ENCODE results near the gene ENAM.
"Not testable (repeated sequence)": the region's sequence is repeated elsewhere in the genome, so short reads cannot be mapped to it uniquely, and the experiment has no call there.

The ENAM gene

DNA sequence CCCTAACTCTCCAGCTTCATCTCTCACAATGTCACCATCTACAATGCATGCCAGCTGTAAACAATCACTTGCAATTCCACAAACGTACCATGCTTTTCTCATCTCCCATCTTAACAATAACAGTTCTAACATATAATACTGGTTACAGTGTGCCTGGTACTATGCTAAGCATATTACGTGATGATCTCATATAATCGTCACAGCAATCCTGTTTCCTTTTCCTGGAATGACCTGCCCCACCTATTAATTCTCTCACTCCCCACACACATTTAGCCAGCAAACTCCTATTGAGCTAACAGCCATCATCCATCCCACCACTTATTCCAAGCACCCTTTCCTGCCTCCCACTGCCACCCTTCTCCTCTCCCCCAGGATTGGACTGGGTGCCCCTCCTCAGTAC is 29.9 kb downstream of the ENAM start:
- DNase-seq (ENCODE audit: extremely low read depth, low read depth) = no peak
- no peak overlapping the region for H3K4me3 ChIP-seq (replicated peaks; ENCODE audit: low read depth, low read length)
- TF ChIP-seq, protein P1, sequence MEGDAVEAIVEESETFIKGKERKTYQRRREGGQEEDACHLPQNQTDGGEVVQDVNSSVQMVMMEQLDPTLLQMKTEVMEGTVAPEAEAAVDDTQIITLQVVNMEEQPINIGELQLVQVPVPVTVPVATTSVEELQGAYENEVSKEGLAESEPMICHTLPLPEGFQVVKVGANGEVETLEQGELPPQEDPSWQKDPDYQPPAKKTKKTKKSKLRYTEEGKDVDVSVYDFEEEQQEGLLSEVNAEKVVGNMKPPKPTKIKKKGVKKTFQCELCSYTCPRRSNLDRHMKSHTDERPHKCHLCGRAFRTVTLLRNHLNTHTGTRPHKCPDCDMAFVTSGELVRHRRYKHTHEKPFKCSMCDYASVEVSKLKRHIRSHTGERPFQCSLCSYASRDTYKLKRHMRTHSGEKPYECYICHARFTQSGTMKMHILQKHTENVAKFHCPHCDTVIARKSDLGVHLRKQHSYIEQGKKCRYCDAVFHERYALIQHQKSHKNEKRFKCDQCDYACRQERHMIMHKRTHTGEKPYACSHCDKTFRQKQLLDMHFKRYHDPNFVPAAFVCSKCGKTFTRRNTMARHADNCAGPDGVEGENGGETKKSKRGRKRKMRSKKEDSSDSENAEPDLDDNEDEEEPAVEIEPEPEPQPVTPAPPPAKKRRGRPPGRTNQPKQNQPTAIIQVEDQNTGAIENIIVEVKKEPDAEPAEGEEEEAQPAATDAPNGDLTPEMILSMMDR (IDR thresholded peaks at IDR 0.05; ENCODE audit: low read depth, low read length, missing control alignments) = no peak

GRCh38 chr4:70660106-70660505 is 31.6 kb downstream of the ENAM start:
- TF ChIP-seq, protein P1 (IDR thresholded peaks at IDR 0.05; ENCODE audit: low read depth, low read length, missing control alignments) = no peak
- DNase-seq (ENCODE audit: extremely low read depth, low read depth) = no peak
- no peak overlapping the region for H3K4me3 ChIP-seq (replicated peaks; ENCODE audit: low read depth, low read length)

- H3K4me3 ChIP-seq (replicated peaks; ENCODE audit: low read depth, low read length) = not testable (repeated sequence)
Measured at GRCh38 chr4:70661309-70661922, 32.9 kb downstream of the ENAM start.

DNA sequence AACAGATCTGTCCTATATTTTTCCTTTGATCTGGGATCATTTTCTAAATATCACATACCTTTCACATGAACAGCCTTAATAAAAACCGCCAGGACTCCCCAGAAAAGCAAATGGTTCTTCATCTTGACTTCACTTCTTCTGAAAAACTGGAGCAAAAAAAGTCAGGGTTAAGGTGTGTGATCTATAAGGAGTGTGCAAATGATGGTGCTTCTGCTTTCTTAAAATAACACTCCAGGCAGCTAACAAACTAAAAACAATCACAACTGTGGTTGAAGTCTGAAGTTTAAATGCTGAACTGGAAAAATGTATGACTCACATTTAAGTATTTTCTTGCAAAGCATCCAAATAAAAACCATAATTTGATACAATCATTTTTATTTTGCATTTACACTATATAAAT is 37.8 kb downstream of the ENAM start, which contains the start of gene JCHAIN:
Gene JCHAIN (minus strand): TSS at position 140 of the 400 bp plus-strand sequence. CDS start 18 bp downstream, at position 122.
- DNase-seq (ENCODE audit: extremely low read depth, low read depth) = no peak
- TF ChIP-seq, protein P1 (IDR thresholded peaks at IDR 0.05; ENCODE audit: low read depth, low read length, missing control alignments) = no peak
- no peak within 1 kb of the TSS for H3K4me3 ChIP-seq (replicated peaks; ENCODE audit: low read depth, low read length)

More at GRCh38 chr4:70661309-70661922, 32.9 kb downstream of the ENAM start:
- DNase-seq (ENCODE audit: extremely low read depth, low read depth) = not testable (repeated sequence)

GRCh38 chr4:70667740-70668535 is 39.4 kb downstream of the ENAM start:
- TF ChIP-seq, protein P1 (IDR thresholded peaks at IDR 0.05; ENCODE audit: low read depth, low read length, missing control alignments) = no peak
- H3K4me3 ChIP-seq (replicated peaks; ENCODE audit: low read depth, low read length) = no peak overlapping the region
- DNase-seq (ENCODE audit: extremely low read depth, low read depth) = no peak

- TF ChIP-seq, protein P1 (IDR thresholded peaks at IDR 0.05; ENCODE audit: low read depth, low read length, missing control alignments) = no peak
Measured at GRCh38 chr4:70670332-70671014, 41.9 kb downstream of the ENAM start.

DNA sequence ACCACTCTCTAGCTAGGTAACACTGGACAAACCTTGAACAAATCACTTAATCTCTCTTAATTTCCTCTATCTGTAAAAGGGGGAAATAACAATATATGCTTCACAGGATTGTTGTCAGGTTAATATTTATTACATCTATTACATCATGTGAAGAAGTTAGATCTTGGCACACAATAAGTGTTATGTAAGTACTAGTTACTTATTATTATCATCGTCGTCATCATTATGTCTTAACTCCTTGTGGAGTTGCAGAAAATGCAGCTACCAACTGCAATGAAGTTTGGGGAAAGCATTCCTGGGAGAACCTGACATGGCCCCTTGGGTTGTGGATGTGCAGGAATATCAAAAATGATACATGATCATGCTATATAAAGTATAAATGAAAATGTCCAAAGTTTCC is 42.5 kb downstream of the ENAM start:
- TF ChIP-seq, protein P1 (IDR thresholded peaks at IDR 0.05; ENCODE audit: low read depth, low read length, missing control alignments) = no peak
- no peak for DNase-seq (ENCODE audit: extremely low read depth, low read depth)
- H3K4me3 ChIP-seq (replicated peaks; ENCODE audit: low read depth, low read length) = no peak overlapping the region

More at GRCh38 chr4:70670332-70671014, 41.9 kb downstream of the ENAM start:
- DNase-seq (ENCODE audit: extremely low read depth, low read depth) = no peak
- no peak overlapping the region for H3K4me3 ChIP-seq (replicated peaks; ENCODE audit: low read depth, low read length)

All from HFF-Myc (cell line).